Esophagus squamous epithelium (tissue), 5 donors: ENCODE results near the gene TRIM33. TPM values are rescaled to one million over a fixed set of nuclear protein-coding genes. Genes with fewer than 3 reads are reported as not detected.

Experiments used
- DNase-seq: peaks from one replicate; lab custom pipeline; 2025; lab: John Stamatoyannopoulos, UW
- H3K27ac ChIP-seq, 4 donors: fragments of 200-600 bp; sonication (generic); one replicate each; pipeline ENCODE4 v1.5.1; 2016 to 2019; ENCODE audit warnings: mild to moderate bottlenecking in 1 of 4
- H3K27me3 ChIP-seq, 4 donors: fragments of 200-600 bp; sonication (generic); 1 replicate in 3 of 4; 2 replicates in 1 of 4; pipeline versions ENCODE4 v1.5.1 to v1.6.0; 2017 to 2021; ENCODE audit warnings: antibody characterized with exemption in 1 of 4
- H3K36me3 ChIP-seq, 3 donors: fragments of 200-600 bp; sonication (generic); one replicate each; pipeline ENCODE4 v1.5.1; 2016 to 2019
- H3K4me1 ChIP-seq, 3 donors: fragments of 200-600 bp; sonication (generic); one replicate each; pipeline ENCODE4 v1.5.1; 2017 to 2019
- H3K4me3 ChIP-seq, 4 donors: fragments of 200-600 bp; sonication (generic); 1 replicate in 3 of 4; 2 replicates in 1 of 4; pipeline ENCODE4 v1.5.1; 2016 to 2019; ENCODE audit warnings: mild to moderate bottlenecking in 2 of 4, moderate library complexity in 1 of 4
- H3K9me3 ChIP-seq, 3 donors: fragments of 200-600 bp; sonication (generic); one replicate each; pipeline ENCODE4 v1.5.1; 2016 to 2019
- CTCF ChIP-seq, 6 experiments: fragments of 450-650 bp in 4 of 6; fragments of 200-600 bp in 2 of 6; sonication (generic) in 2 of 6; IDR thresholded peaks; one replicate each; pipeline ENCODE4 v1.5.1; 2016 to 2019; ENCODE audit warnings: antibody characterized with exemption in 6 of 6, mild to moderate bottlenecking in 4 of 6, moderate library complexity in 4 of 6
- POLR2A ChIP-seq, 4 donors: fragments of 450-650 bp; IDR thresholded peaks; one replicate each; pipeline ENCODE4 v1.6.1; 2017; ENCODE audit warnings: antibody characterized with exemption in 4 of 4, mild to moderate bottlenecking in 4 of 4, moderate library complexity in 3 of 4
- WGBS, 2 donors: methylation state at CpG; one replicate each; pipeline ENCODE4 v1.1.5; 2018; 5-methylcytosine and 5-hydroxymethylcytosine counted together
- intact Hi-C: fragments of 100-400 bp; cut with DNase I; formaldehyde crosslinking; loops from one replicate; pipeline ENCODE4 v1.15.0; 2022
- small RNA-seq, 4 donors: library from RNA; depleted of rRNA; stranded (forward); fragments of <200 nt; gene quantifications; one replicate each; pipeline ENCODE3, GENCODE V24; 2016
- total RNA-seq, 4 donors: library from RNA; depleted of rRNA; stranded (reverse); fragments of >200 nt; gene quantifications; one replicate each; pipeline ENCODE4 v1.1.0, GENCODE V29; 2016
- donor health status: DM: yes; HTN: yes; CAD: no.

Gene TRIM33
- total RNA-seq, 4 donors from 2014 or later, result 19.1 to 38.7 (median 25.4) TPM

DNA sequence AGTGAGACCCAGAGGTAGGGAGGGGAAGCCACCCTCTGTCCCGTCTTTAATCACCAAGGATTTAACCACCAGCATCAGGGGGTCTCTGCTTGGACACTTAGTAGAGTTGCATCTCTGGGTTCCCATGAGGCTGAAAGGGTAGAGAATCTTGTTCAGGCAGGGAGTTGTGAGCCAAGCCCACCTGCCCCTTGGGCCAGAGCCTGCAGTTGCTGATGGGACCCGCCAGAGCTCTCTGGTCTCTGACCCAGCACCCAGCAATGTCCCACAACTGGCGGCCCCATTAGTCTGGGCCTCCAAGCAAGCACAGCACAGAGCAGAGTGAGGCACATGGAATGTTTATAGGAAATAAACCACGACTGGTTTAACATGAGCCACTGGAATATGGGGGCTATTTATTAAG is 166.3 kb downstream of the TRIM33 start:
- no peak overlapping the region for H3K27ac ChIP-seq
- DNase-seq, result no peak
- no peaks in the 10 kb centered on the region for H3K9me3 ChIP-seq
- no peak overlapping the region for H3K4me3 ChIP-seq
- H3K27me3 ChIP-seq, result no peaks in the 10 kb centered on the region
- H3K4me1 ChIP-seq, result peaks cover 4 to 32% (median 10%) of the 10 kb centered on the region in 3 donors
- intact Hi-C loops, result loop anchor here (5.0 kb wide), 1 partner anchor 238 kb away; the partner anchor contains the start of gene BCAS2
- no peaks in the 10 kb centered on the region for H3K36me3 ChIP-seq
- no peak for TF ChIP-seq POLR2A (IDR thresholded peaks at IDR 0.05)
- TF ChIP-seq CTCF (IDR thresholded peaks at IDR 0.05), result no peak
- WGBS, 2 donors, result 87 to 96% methylated on average over 2 to 3 of the region's 4 CpGs

Small RNA genes lying within 50 kb of the gene (small RNA-seq; reads per million reads assigned to genes)
- gene RF00019, result 0 reads per million in 4 donors

Other genes with a start within 250 kb of the TRIM33 start
- gene BCAS2, start 70.4 kb upstream of the TRIM33 start, total RNA-seq, result 10 to 100 TPM; 24.8 to 38.9 (median 32.7) TPM
- 10 to 100 TPM; 30.3 to 67.0 (median 41.2) TPM for gene DENND2C, start 158.8 kb upstream of the TRIM33 start, total RNA-seq
- gene AMPD1, start 184.3 kb upstream of the TRIM33 start, total RNA-seq, result under 1 TPM in 2 of 4 donors, not detected in 2; 0.32 to 0.57 TPM
- gene NRAS, start 205.6 kb upstream of the TRIM33 start, total RNA-seq, result 10 to 100 TPM; 18.4 to 38.0 (median 30.1) TPM
- gene CSDE1, start 246.8 kb upstream of the TRIM33 start, total RNA-seq, result 100 to 1,000 TPM; 311 to 845 (median 638) TPM